Measurements from ENCODE around the gene CCDC12.

- TF ChIP-seq POLR2A (IDR thresholded peaks at IDR 0.05; ENCODE audit: low read depth, low read length) (no peak), POLR2AphosphoS5 (IDR thresholded peaks at IDR 0.05; ENCODE audit: low read depth, low read length) (no peak)
Observed at GRCh38 chr3:46992231-46992630, 15.7 kb upstream of the CCDC12 start.

All from GM12892 (cell line).